Measurements from ENCODE around the gene FBXW5. TPM values are rescaled to one million over a fixed set of nuclear protein-coding genes. Genes with fewer than 3 reads are reported as not detected.

FBXW5 gene
- total RNA-seq, 2 donors from 2014 or later, result 67.7 to 74.9 TPM

- Mint-ChIP-seq H3K36me3 (ENCODE audit: insufficient read depth in 2 of 2) (peaks cover 10 to 34% of the 10 kb centered on the region in 2 donors), H3K4me1 (ENCODE audit: low read depth) (peaks cover 49% of the 10 kb centered on the region), H3K9me3 (no peaks in the 10 kb centered on the region), H3K4me3 (peak overlapping the region; percentile 22 to 89), H3K27ac (peak overlapping the region; percentile 97), H3K27me3 (ENCODE audit: low read depth) (no peaks in the 10 kb centered on the region)
- DNase-seq (no peak), ATAC-seq (replicated peaks in 1 of 2) (no peak)
These were observed 41.4 kb downstream of the FBXW5 start for GRCh38 chr9:136903041-136903554.

- DNase-seq, result peak; percentile 87 to 89
- Mint-ChIP-seq H3K36me3 (ENCODE audit: insufficient read depth in 2 of 2) (peaks cover 10 to 31% of the 10 kb centered on the region in 2 donors), H3K4me1 (ENCODE audit: low read depth) (peaks cover 49% of the 10 kb centered on the region), H3K9me3 (no peaks in the 10 kb centered on the region), H3K4me3 (peak overlapping the region; percentile 82 to 89), H3K27ac (peak overlapping the region; percentile 92), H3K27me3 (ENCODE audit: low read depth) (no peaks in the 10 kb centered on the region)
- peak; percentile 87 to 89 for ATAC-seq (replicated peaks in 1 of 2)
These were observed 42.2 kb downstream of the FBXW5 start for GRCh38 chr9:136902259-136902821.

- Mint-ChIP-seq H3K4me3 (peak overlapping the region; percentile 82 to 89), H3K27ac (peak overlapping the region; percentile 92), H3K36me3 (ENCODE audit: insufficient read depth in 2 of 2) (peaks cover 7 to 27% of the 10 kb centered on the region in 2 donors), H3K27me3 (ENCODE audit: low read depth) (no peaks in the 10 kb centered on the region), H3K4me1 (ENCODE audit: low read depth) (peaks cover 49% of the 10 kb centered on the region), H3K9me3 (no peaks in the 10 kb centered on the region)
- peak; percentile 76 to 84 for ATAC-seq (replicated peaks in 1 of 2)
- peak; percentile 81 to 87 for DNase-seq
These were observed 42.9 kb downstream of the FBXW5 start for GRCh38 chr9:136901516-136902258.

DNA sequence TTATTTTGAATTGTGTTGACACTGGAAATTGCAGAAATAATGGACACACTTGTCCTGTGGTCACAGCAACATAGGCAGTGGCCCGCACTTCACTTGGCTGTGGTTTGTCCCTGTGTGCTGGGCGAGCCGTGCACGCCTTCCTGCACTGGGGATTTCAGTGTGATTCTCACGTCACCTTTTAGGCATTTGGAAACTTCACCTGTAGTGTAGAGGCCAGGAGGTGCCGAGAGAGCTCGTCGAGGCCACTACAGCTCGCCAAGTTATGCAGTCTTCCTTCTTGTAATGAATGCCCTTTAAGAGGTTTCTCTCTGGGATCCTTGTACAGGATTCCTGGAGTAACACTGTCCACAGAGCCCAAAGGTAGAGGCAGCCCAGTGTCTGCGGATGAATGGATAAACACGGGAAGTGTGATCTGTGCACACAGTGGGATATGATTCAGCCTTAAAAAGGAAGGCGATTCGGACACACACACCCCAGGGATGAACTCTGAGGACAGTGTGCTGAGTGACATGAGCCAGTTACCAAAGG, 43.5 kb downstream of the FBXW5 start:
- Mint-ChIP-seq H3K36me3 (ENCODE audit: insufficient read depth in 2 of 2) (peaks cover 7 to 25% of the 10 kb centered on the region in 2 donors), H3K4me3 (peak overlapping the region; percentile 82 to 89)

DNA sequence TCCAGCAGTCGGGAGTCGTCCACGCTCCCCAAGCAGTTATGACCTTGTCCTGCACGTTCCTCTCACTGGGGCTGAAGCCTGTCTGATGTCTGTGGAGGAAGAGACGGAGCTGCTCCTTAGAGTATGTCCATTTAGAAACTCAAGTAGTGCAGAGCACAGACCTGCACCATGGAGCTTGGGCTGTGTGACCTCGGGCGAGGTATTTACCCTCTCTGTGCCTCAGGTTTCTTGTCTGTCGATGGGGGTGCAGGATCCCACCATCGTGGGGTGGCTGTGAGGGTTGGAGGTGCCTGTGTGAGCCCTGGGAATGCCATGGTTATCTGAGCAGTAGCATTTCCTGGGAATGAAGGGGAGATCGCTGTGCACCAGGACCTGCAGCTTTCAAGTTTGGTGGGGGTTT, 44.0 kb downstream of the FBXW5 start:
- Mint-ChIP-seq H3K9me3 (no peaks in the 10 kb centered on the region), H3K27me3 (ENCODE audit: low read depth) (no peaks in the 10 kb centered on the region), H3K4me3 (peak overlapping the region; percentile 26 to 35), H3K4me1 (ENCODE audit: low read depth) (peaks cover 46% of the 10 kb centered on the region), H3K36me3 (ENCODE audit: insufficient read depth in 2 of 2) (peaks cover 7 to 23% of the 10 kb centered on the region in 2 donors), H3K27ac (peak overlapping the region; percentile 82)
- ATAC-seq (replicated peaks in 1 of 2) (no peak), DNase-seq (no peak)

More for the DNA sequence above, 43.5 kb downstream of the FBXW5 start:
- DNase-seq (no peak), ATAC-seq (replicated peaks in 1 of 2) (no peak)
- H3K27me3 Mint-ChIP-seq (ENCODE audit: low read depth), result no peaks in the 10 kb centered on the region
- no peaks in the 10 kb centered on the region for H3K9me3 Mint-ChIP-seq
- H3K27ac Mint-ChIP-seq, result peak overlapping the region; percentile 92
- peaks cover 49% of the 10 kb centered on the region for H3K4me1 Mint-ChIP-seq (ENCODE audit: low read depth)

GRCh38 chr9:136899196-136899595, 45.3 kb downstream of the FBXW5 start:
- Mint-ChIP-seq H3K4me1 (ENCODE audit: low read depth) (peaks cover 47% of the 10 kb centered on the region), H3K9me3 (no peaks in the 10 kb centered on the region), H3K36me3 (ENCODE audit: insufficient read depth in 2 of 2) (peaks cover 9 to 28% of the 10 kb centered on the region in 2 donors), H3K27me3 (ENCODE audit: low read depth) (no peaks in the 10 kb centered on the region), H3K27ac (no peak overlapping the region), H3K4me3 (no peak overlapping the region)
- ATAC-seq (replicated peaks in 1 of 2) (no peak), DNase-seq (no peak)

- DNase-seq, result no peak
- Mint-ChIP-seq H3K4me3 (no peak overlapping the region), H3K27me3 (ENCODE audit: low read depth) (no peaks in the 10 kb centered on the region), H3K4me1 (ENCODE audit: low read depth) (peaks cover 46% of the 10 kb centered on the region), H3K36me3 (ENCODE audit: insufficient read depth in 2 of 2) (peaks cover 9 to 28% of the 10 kb centered on the region in 2 donors), H3K27ac (no peak overlapping the region), H3K9me3 (no peaks in the 10 kb centered on the region)
- ATAC-seq (replicated peaks in 1 of 2), result no peak
These were observed 45.9 kb downstream of the FBXW5 start for GRCh38 chr9:136898483-136899100.

- Mint-ChIP-seq H3K4me3 (no peak overlapping the region), H3K27ac (peak overlapping the region; percentile 9), H3K4me1 (ENCODE audit: low read depth) (peaks cover 21% of the 10 kb centered on the region), H3K27me3 (ENCODE audit: low read depth) (no peaks in the 10 kb centered on the region), H3K9me3 (no peaks in the 10 kb centered on the region), H3K36me3 (ENCODE audit: insufficient read depth in 2 of 2) (peaks cover 7 to 22% of the 10 kb centered on the region in 2 donors)
- ATAC-seq (replicated peaks in 1 of 2), result no peak
- no peak for DNase-seq
These were observed 48.5 kb downstream of the FBXW5 start for GRCh38 chr9:136896027-136896426.

DNA sequence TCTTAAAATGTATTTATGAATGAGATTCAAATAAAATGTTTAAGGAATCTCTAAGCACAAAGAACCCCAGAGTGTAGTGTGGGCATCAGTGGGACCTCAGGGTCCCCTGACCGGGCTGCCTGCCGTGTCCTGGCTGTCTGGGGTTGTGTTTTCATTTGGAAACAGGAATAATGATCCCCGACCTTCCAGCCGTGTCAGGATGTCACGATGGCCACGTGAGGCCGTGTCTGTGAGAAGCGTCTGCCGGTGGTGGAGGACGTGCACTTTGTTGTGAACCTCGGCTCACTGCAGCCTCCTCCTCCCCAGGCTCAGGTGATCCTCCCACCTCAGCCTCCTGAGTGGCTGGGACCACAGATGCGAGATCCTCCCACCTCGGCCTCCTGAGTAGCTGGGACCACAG, 53.9 kb downstream of the FBXW5 start:
- Mint-ChIP-seq H3K4me3 (no peak overlapping the region), H3K9me3 (no peaks in the 10 kb centered on the region), H3K27ac (no peak overlapping the region), H3K36me3 (ENCODE audit: insufficient read depth in 2 of 2) (peaks cover 4 to 16% of the 10 kb centered on the region in 2 donors), H3K4me1 (ENCODE audit: low read depth) (peaks cover 17% of the 10 kb centered on the region), H3K27me3 (ENCODE audit: low read depth) (no peaks in the 10 kb centered on the region)
- DNase-seq, result no peak
- ATAC-seq (replicated peaks in 1 of 2), result no peak

Other genes starting within 250 kb of the FBXW5 start
- gene DIPK1B, start 232.2 kb downstream of the FBXW5 start, total RNA-seq, result under 1 TPM; 0.67 to 0.72 TPM
- gene LCN10, start 201.8 kb downstream of the FBXW5 start, total RNA-seq, result under 1 TPM; 0.21 to 0.70 TPM
- not detected for gene LCN6, start 196.2 kb downstream of the FBXW5 start, total RNA-seq
- gene LCN8, start 186.5 kb downstream of the FBXW5 start, total RNA-seq, result not detected
- gene LCN15, start 180.2 kb downstream of the FBXW5 start, total RNA-seq, result not detected
- 10 to 100 TPM; 18.7 to 20.9 TPM for gene TMEM141, start 153.4 kb downstream of the FBXW5 start, total RNA-seq
- gene CCDC183, start 148.4 kb downstream of the FBXW5 start, total RNA-seq, result under 1 TPM; 0.46 to 0.72 TPM
- 10 to 100 TPM; 65.7 to 66.8 TPM for gene RABL6, start 136.8 kb downstream of the FBXW5 start, total RNA-seq
- gene AJM1, start 102.3 kb downstream of the FBXW5 start, total RNA-seq, result 1 to 10 TPM; 5.3 to 5.7 TPM
- gene PHPT1, start 95.3 kb downstream of the FBXW5 start, total RNA-seq, result 100 to 1,000 TPM in 1 of 2 donors, 10 to 100 TPM in 1; 95.7 to 111 TPM
- gene MAMDC4, start 92.4 kb downstream of the FBXW5 start, total RNA-seq, result 10 to 100 TPM; 11.7 to 14.8 TPM
- 100 to 1,000 TPM; 254 to 267 TPM for gene EDF1, start 78.4 kb downstream of the FBXW5 start, total RNA-seq
- 10 to 100 TPM; 53.5 to 73.3 TPM for gene TRAF2, start 58.2 kb downstream of the FBXW5 start, total RNA-seq
- 1 to 10 TPM; 2.6 to 3.4 TPM for gene C8G, start 505 bp upstream of the FBXW5 start, total RNA-seq
- gene LCN12, start 7.5 kb upstream of the FBXW5 start, total RNA-seq, result 1 to 10 TPM; 1.0 to 1.4 TPM
- not detected for gene PTGDS, start 32.8 kb upstream of the FBXW5 start, total RNA-seq
- not detected for gene LCNL1, start 38.3 kb upstream of the FBXW5 start, total RNA-seq
- gene PAXX, start 47.7 kb upstream of the FBXW5 start, total RNA-seq, result 10 to 100 TPM; 51.8 to 56.9 TPM
- under 1 TPM; 0.43 to 0.65 TPM for gene CLIC3, start 51.8 kb upstream of the FBXW5 start, total RNA-seq
- gene ABCA2, start 83.5 kb upstream of the FBXW5 start, total RNA-seq, result 10 to 100 TPM; 23.9 to 27.5 TPM
- 1 to 10 TPM; 1.6 to 1.8 TPM for gene FUT7, start 87.3 kb upstream of the FBXW5 start, total RNA-seq
- gene NPDC1, start 101.4 kb upstream of the FBXW5 start, total RNA-seq, result 10 to 100 TPM; 27.2 to 28.7 TPM
- gene ENTPD2, start 109.3 kb upstream of the FBXW5 start, total RNA-seq, result under 1 TPM; 0.28 to 0.48 TPM
- 1 to 10 TPM; 6.6 to 8.4 TPM for gene SAPCD2, start 125.8 kb upstream of the FBXW5 start, total RNA-seq
- gene UAP1L1, start 132.8 kb upstream of the FBXW5 start, total RNA-seq, result 10 to 100 TPM; 13.6 to 14.3 TPM
- gene MAN1B1, start 142.2 kb upstream of the FBXW5 start, total RNA-seq, result 10 to 100 TPM; 40.3 to 45.8 TPM
- 100 to 1,000 TPM; 155 to 158 TPM for gene DPP7, start 170.0 kb upstream of the FBXW5 start, total RNA-seq
- gene GRIN1, start 194.4 kb upstream of the FBXW5 start, total RNA-seq, result 1 to 10 TPM in 1 of 2 donors, under 1 TPM in 1; 0.38 to 1.2 TPM
- gene LRRC26, start 225.3 kb upstream of the FBXW5 start, total RNA-seq, result not detected
- gene TMEM210, start 227.3 kb upstream of the FBXW5 start, total RNA-seq, result under 1 TPM; 0.50 to 0.74 TPM
- 10 to 100 TPM; 56.9 to 63.5 TPM for gene ANAPC2, start 243.8 kb upstream of the FBXW5 start, total RNA-seq
- 10 to 100 TPM; 64.1 to 84.5 TPM for gene SSNA1, start 243.9 kb upstream of the FBXW5 start, total RNA-seq